NCI-H1105 (cell line): ENCODE results near the gene TALDO1.
"Not testable (repeated sequence)": the region's sequence is repeated elsewhere in the genome, so short reads cannot be mapped to it uniquely, and the experiment has no call there.

Source experiments
- DNase-seq: peaks from one replicate; lab custom pipeline; 2025; lab: John Stamatoyannopoulos, UW

TALDO1 gene

GRCh38 chr11:737366-737765 lies 9.9 kb upstream of the TALDO1 start:
- DNase-seq = no peak

GRCh38 chr11:737899-738298 lies 9.4 kb upstream of the TALDO1 start:
- not testable (repeated sequence) for DNase-seq

DNA sequence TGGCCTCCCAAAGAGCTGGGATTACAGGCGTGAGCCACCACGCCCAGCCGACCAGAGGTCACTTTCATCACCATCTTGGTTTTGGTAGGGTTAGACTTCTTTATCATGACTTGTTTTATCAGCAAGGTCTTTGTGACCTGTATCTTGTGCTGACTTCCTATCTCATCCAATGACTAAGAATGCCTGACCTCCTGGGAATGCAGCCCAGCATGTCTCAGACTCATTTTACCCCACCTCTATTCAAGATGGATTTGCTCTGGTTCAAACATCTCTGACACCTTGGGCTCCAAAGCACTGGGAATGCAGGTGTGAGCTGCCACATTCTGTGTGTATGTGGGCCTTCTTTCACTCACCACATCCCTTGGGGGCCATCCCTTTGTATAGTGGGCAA lies 5.1 kb upstream of the TALDO1 start:
- no peak for DNase-seq

DNA sequence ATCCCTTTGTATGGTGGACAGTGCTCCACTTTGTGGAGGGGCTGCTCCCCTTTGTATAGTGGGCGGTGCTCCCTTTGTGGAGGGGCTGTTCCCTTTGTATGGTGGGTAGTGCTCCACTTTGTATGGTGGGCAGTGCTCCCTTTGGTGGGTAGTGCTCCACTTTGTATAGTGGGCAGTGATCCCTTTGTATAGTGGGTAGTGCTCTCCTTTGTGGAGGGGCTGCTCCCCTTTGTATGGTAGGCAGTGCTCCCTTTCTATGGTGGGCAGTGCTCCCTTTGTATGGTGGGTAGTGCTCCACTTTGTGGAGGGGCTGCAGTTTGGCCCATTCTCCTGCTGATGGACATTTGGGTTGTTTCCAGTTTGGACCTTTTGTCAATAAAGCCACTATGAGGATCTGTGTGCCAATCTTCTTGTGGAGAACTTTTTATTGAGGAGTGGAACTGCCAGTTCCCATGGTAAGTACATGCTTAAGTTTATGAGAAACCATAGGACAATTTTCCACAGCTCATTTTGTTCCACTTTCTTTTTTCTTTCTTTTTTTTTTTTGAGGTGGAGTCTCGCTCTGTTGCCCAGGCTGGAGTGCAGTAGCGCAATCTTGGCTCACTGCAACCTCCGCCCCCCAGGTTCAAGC lies 4.6 kb upstream of the TALDO1 start:
- no peak for DNase-seq

GRCh38 chr11:745428-745827 lies 1.8 kb upstream of the TALDO1 start:
- no peak for DNase-seq

GRCh38 chr11:746289-747157 lies 741 bp upstream of the TALDO1 start:
- DNase-seq = peak; percentile 15

DNA sequence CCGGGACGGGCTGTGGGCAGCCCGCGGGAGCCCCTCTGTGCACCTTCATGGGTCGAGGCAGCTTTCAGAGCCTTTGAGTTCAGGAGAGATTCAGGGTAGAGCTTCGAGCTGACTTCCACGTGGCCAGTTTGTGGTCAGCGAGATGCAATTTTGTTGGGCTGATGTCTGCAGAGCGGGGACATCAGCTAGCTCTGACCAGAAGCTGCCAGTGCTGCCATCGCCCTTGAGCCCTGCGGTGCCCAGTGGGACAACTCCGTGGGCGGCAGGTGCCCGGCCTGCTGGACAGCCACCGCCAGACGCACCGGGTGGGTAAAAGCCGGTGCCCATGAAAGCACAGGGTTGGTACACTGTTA lies 719 bp downstream of the TALDO1 start:
- DNase-seq = no peak

DNA sequence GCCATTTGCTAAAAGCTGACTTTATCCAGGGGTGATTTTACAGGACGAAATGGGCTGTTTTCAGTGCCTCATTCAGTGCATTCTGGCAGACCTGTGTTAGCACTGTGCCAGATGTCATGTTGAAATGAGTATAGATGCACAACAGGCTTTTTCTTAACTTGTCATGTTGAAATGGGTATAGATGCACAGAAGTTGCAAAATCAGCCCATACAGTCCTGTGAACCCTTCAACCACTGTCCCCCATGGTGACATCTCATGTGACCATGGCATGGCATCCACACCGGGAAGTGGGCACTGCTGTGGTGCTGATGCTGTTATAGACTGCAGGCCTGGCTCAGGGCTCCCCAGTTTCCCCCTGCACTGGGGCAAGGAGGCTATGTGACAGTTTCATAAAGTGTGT lies 2.5 kb downstream of the TALDO1 start:
- no peak for DNase-seq

- no peak for DNase-seq
Measured at GRCh38 chr11:760236-760635, 13.0 kb downstream of the TALDO1 start.

GRCh38 chr11:761526-762108 lies 14.4 kb downstream of the TALDO1 start:
- no peak for DNase-seq

DNA sequence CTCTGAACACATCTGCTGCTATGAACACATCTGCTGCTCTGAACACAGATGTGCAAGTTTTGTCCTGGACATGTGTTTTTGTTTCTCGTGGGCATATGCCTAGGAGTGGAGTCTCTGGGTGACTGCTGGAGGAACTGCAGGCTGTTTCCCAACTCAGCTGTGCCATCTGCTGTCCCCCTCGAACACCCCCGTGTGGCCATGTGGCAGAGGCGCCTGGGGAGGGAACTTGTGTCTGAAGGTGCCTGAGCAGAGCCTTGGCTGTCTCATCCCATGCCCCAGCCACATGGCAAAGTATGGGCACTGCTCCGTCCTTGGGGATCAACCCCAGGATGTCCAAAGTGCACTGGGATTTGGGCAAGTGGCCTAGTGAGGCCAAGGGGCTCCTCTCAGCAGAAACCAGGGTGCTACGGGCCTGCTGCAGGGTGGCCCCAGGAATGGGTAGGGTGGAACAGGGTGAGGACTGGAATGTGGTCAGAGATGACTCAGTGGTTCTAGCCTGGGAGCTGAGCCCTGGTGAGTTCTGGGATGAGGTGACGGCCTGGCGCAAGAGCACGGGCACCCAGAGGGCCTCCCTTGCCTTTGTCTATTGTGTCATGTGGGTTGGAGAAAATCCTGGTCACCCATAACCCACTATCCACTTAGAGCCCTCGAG lies 15.3 kb downstream of the TALDO1 start:
- DNase-seq = no peak

DNA sequence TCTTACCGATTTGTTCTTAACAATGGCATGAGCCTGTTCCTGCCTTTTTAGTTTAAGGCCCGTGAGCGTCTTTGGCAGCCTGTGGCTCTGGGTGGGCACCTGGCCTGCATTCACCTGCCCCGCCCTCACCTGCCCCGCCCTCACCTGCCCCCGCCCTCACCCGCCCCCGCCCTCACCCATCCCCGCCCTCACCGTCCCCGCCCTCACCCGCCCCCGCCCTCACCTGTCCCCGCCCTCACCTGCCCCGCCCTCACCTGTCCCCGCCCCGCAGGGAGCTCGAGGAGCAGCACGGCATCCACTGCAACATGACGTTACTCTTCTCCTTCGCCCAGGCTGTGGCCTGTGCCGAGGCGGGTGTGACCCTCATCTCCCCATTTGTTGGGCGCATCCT lies 15.8 kb downstream of the TALDO1 start:
- DNase-seq = peak; percentile 84

- no peak for DNase-seq
Measured at GRCh38 chr11:763549-764321, 16.5 kb downstream of the TALDO1 start.

GRCh38 chr11:764322-765024 lies 17.2 kb downstream of the TALDO1 start:
- DNase-seq = no peak

DNA sequence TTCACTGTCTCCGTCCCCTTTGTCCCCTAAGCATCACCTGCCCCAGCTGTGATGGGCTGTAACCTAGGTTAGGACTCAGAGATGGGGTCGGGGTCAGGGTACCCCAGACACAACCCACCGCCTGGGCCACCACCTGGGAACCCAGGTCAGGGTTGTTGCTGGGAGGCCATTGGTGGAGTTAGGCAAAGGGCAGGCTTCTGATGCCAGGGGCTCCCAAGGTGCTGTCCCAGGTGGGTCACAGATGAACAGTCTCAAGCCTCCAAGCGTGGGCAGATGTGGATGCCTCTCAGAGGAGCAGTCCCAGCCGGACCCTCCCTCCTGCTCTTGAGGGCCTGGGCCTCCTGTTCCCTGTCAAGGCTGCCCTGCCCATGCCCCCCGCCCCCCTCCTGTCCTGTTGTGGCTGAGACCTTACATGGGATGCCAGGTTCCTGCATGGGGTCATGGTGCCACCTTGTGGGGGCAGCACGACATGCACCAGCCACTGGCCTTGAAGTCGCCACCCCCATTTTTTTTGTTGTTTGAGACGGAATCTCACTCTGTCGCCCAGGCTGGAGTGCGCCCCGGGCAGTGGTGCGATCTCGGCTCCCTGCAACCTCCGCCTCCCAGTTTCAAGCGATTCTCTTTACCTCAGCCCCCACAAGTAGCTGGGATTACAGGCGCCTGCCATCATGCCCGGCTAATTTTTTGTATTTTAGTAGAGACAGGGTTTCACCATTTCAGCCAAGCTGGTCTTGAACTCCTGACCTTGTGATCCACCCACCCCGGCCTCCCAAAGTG lies 17.9 kb downstream of the TALDO1 start:
- peak; percentile 39 for DNase-seq

GRCh38 chr11:765802-766091 lies 18.5 kb downstream of the TALDO1 start:
- no peak for DNase-seq

GRCh38 chr11:766106-766935 lies 19.1 kb downstream of the TALDO1 start:
- no peak for DNase-seq

- no peak for DNase-seq
Measured at GRCh38 chr11:766936-767210, 19.6 kb downstream of the TALDO1 start.

- DNase-seq = no peak
Measured at GRCh38 chr11:767238-767637, 20.0 kb downstream of the TALDO1 start.
